NCI-H2196 treated with DMSO at 0.1 percent for 48 hours (cell line): ENCODE data around the gene TGM1.

Source experiments
- DNase-seq: peaks from one replicate; lab custom pipeline; 2025; ENCODE audit not compliant: unreplicated experiment; lab: John Stamatoyannopoulos, UW

Gene TGM1

DNA sequence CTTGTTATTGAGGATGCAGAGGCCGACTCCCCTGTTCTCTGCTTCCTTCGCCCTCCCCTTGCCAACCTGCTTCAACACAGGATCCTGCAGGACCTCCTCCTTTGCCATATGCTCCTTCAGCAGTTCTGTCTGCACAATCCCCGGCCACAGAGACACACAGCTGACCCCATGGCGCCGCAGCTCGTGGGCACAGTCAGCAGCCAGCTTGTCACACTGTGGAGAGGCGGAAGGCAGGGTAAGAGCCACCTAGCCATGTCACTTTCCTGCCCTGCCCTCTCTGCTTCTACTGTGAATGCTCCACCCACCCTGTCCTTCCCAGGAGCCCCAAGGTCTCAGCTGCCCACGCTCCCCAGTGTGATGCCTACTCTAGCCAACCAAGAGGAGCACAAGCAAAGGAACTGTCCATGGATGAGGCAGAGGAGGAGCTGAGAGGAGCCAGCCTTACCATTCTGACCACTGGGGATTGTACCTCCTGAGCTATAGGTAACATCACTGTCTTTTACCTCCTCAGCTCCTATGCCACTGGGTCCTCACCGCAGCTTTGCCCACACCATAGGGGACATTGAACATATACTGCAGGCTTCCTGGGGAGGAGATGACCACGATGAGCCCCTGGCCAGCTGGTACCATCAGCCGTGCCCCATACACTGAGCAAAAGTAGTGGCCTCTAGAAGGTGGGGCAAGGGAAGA lies 29.3 kb upstream of the TGM1 start:
- DNase-seq = no peak

DNA sequence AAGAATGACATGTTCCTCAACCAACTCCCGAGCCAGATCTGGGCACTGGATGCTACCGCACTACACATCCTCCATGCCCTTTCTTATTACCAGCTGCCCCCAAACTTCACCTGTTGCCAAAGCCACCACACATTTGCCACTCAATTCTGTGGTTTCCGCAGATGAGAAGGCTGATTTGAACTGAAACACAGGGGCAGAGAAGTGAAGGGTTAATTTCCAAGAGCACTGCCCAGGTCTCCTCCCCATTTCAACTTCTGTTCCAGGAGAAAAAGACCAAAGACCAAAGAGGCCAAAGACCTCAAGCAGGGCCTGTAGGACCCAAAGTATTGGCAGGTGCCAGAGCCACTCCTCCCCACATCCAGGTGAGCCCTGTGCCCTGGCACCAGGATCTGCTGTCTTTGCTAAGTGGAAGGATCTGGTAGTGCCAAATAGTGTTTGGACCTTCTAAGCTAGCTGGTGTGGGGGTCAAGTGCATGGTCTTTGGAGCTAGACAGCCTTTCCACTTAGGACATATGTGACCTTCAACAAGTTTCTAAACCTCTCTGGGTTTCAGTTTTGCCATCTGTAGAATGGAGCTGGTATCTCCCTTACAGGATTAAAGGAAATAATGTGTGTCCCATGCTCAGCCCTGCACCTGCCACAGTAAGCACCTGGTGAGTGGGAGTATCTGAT lies 28.6 kb upstream of the TGM1 start:
- no peak for DNase-seq

DNA sequence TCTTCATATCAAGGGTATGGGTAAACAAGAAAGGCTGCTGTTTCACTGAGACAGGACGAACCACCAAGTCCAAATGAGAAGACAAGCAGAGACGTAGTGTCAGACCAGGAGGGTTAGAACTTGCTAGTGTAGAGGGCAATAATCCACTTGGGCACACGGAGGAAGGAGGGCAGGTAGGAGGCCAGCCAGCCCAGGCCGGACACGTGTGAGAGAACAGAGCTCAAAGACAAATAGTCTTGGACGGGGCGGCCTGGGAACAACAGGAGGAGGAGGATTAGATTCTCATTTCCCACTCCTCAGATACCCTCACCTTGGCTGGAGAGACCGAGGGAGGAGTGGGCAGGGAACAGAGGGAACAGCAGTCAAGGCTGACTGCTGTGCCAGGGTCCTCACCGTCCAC lies 27.8 kb upstream of the TGM1 start:
- DNase-seq = no peak

DNA sequence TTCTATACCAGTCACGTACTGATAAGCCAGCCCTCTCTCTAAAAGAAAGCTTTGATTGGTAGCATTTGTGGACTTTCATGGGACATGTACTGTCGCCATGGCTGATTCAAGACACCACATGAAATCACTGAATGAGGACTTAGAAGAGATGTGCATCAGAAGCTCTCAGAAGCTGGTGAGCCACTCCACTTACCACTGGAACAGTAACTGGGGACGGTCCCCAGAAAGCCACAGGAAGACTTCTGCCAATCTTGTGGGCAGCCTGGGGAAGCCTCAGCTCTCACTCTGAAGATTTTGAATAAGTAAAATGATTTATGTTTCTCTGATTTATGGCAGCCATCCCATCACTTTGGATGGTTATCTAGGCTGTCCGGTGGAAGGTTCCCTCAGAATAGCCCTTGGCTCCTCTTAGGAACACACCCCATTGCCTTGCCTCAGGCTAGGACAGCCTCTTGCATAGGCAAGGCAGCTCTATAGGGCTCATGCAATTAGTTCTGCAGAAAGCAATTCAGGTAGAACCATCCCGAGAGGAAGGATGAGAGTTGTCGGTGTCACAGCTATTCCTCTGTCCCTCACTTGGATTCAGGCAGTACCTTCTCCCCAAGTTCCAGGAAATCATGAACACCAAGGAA lies 26.8 kb upstream of the TGM1 start:
- DNase-seq = no peak

DNA sequence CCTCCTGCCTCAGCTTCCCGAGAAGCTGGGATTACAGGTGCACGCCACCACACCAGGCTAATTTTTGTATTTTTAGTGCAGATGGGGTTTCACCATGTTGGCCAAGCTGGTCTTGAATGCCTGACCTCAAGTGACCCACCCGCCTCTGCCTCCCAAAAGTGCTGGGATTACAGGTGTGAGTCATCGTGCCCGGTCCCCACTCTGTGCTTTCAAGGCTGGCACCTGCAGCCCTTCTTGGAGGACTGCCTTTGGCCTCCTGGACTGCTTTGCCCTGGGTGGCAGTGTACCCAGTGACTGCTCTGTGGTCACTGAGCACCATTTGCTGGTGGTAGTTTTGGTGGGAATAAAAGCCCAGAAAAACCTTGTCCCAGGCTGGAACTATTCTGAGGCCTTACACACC lies 24.0 kb upstream of the TGM1 start:
- no peak for DNase-seq

DNA sequence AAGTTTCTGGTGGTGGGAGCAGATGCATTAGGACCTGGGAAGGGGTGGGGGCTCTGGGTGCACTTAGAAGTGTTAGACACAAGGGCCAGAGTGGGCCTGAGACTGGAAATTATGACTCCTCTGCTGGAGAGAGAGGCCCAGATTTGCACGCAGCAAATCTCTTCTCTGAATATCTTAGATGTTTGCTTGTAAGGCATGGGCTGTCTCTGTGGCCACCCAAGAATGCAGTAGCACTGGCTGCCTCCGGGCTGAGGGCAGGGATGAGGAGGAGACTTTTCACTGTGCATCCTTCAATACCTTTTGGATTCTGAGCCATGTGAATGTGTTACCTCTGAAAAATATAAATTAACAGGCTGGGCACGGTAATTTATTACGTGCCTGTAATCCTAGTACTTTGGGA lies 22.4 kb upstream of the TGM1 start:
- no peak for DNase-seq

DNA sequence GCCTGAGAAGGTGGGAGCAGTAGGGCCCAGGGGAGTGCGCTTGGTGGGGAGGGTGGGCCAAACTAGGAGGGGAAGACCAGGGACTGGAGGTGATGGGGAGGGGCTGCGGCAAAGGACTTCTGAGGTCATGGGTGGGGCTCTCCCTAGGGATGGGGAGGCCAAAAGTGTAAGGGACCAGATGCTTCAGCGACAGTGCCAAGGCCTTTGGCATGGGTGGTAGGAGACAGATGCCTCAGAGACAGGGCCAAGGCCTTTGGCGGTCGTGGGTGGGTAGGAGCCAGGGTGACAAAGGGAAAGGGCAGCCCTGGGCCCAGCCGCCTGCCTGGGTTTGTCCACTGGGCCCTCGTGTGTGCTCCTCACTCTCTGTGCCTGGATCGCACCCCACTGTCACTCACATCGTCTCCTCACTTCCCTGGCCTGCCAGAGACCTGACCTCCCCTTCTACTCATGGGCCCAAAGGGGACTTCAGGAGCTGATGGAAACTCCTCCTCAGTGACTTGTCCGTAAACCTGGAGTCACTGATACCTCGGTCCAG lies 21.6 kb upstream of the TGM1 start:
- DNase-seq = no peak

DNA sequence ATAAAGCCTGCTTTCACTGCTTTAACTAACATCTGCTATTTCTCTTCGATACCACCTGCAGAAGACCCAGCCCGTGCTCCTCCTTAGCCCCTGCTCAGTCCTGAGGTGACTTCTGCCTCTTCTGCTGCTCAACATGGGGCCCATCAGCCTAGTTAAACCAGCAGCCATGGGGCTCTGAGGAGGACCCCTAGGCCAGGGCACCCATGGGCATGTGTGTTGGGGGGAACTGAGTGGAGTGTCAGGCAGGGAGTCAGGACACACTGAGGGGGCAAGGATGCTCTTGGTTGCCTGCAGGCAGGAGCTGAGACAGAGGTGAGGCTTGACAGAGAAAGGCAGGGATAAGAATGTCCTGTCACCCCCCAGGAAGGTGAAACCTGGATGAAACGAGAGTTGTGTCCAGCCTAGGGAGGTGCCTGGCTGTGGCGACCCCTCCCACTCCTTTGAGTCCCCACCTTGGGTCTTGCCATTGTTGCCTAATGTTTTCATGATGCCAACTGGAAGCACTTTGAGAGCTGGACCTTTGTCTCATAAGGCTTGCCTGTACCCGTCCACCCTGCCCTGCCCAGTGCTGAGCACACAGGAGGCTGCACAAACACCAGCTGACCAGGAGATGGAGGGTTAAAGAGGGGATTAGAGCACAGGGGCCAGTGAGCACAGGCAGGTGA lies 21.0 kb upstream of the TGM1 start:
- no peak for DNase-seq

DNA sequence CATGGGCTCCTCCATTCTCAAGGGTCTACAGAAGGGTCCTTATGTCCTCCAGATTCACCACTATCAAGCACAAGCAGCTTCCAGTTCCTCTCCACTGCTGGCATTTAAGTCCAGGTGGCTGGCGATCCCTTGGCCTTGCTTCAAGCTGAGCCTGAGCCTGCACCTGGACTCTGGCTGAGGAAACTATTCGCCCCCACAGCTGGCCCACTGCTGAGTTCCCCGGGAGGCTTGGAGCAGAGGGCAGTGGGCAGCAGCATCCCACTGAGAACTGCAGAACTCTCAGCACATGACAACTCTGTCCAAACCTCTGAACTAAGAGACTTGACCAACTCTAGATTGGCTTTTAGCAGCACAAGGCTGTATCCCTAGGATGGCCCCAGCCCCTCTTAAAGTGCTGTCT lies 19.8 kb upstream of the TGM1 start:
- DNase-seq = no peak

DNA sequence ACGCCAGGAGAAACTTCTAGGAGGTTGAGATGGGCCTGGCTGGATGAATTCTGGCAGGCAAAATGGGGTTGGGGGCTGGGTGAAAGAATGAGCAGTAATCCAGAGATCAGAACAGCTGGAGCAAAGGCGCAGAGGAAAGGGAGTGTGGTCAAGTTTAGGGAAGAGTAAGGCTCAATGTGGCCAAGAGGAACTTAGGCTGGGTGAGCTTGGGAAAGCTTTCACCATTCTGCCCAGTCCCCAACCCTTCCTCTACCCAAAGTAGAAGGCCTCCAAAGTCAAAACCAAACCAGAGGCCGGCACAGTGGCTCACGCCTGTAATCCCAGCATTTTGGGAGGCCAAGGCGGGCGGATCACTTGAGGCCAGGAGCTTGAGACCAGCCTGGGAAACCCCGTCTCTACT lies 18.7 kb upstream of the TGM1 start:
- no peak for DNase-seq

DNA sequence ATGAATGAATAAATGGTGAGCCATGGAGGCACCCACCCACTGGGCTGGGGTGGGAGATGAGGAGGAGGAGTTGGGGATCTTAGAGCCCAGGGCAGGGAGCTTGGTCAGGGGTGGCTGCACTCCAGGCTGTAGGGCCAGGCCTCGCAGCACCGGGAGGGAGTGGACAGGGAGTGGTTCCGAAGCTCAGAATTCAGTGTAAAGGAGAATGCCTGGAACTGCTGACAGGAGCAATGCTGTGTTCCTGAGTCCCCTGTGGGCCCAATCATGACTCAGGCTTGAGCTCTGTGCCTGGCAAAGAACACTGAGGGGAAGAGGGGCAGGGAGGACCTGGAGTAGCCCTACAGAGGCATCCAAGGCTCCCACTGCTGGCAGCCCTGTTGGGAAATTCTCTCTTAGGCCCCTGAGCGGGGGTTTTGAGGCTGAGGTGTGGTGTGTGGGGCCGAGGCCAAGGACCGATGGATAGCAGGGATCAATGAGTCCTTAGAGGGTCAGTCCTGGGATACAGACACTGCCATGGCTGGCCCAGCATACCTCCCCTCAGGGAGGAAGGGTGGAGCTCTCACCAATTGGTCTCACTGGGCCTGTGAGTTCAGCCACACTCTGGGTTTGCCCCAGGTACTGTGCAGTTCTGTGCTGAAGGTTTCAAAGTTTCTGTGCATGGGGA lies 18.0 kb upstream of the TGM1 start:
- no peak for DNase-seq

DNA sequence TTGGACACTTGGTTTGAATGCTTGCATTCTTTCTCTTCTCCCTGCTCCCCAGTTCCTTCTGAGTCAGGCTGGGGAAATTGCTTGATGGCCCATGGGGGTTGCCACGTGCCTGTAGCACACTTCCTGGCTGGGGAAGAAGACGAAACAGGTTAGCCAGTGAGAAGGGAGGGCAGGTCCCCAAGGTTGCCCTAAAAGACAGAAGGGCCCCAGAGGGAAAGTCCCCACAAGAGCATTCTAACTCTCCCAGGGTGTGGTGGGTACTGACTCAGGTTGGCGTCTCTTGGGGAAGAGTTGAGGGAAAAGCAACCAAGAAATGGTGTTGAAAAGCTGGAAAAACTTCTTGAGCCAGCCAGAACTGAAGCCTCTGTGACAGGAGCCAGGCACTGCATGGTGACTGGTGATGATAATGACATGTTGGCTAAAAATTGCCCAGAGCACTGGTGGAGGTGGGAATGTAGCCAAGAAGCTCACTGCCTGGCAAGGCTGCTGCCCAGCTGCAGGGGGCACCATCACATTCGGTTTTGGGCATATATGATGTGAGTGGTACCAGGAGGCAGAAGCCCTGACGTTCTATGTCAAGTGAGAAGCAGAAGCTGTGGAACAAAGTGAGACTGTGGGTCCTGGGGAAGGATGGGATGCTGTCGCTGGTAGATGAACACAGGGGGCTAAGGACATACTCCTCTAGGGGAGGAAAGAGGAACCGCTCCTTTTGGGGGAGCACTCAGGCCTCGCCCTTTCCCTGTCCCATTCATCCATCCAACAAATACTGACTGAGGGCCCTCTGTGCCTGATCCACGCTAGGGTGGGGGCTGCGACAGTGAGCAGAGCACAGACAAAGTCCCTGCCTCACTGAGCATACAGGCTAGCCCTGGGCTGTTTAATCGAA lies 16.6 kb upstream of the TGM1 start:
- DNase-seq = no peak

DNA sequence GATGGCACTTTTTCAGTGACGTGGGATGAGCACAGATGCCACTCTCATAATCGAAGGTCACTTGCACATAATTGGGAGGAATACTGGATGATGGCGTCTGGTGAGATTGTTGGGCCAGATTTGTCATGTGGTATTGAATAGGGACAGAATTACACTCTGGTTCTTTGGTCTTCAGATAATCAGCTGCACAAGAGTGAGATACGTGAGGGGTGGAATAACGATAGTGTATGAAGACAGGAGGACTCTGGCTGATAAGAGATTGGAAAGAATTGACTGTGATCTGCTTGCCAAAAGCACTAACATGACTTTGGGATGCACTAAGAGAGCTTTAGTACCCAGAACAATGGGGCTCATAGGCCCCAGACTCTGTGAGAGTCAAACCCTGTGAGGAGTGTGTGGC lies 15.4 kb upstream of the TGM1 start:
- DNase-seq = no peak

DNA sequence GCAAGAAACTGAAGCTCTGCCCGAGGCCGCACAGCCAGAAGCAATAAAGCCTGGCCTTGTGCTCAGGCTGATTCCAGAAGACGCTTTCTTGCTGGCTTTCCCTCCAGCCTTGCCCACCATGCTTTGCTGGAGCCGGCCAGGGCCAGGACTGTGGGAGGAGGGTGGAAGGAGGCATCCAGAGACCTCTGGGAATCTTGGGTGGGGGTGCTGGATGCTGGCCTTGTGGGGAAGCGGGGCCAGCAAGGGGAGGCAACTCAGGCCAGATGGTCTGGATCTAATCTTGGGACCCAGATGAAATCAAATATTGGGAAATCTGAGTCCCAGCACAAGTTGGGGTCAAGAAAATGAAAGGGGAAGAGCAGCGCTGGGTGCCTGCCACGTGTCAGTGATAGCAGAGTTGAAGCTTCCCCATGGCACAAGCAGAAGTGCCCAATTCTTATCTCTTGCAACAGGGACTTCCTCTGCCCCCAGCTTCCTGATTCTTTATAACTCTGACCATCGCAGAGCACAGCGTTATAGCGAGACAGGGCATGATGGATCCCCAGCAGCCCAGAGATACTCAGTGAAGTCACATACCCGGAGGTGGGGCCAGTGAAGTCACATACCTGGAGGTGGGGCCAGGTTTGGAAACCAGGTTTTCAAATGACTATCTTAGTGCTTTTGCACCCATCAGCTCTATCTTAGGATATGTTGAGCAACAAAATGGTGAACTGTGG lies 14.8 kb upstream of the TGM1 start:
- no peak for DNase-seq

DNA sequence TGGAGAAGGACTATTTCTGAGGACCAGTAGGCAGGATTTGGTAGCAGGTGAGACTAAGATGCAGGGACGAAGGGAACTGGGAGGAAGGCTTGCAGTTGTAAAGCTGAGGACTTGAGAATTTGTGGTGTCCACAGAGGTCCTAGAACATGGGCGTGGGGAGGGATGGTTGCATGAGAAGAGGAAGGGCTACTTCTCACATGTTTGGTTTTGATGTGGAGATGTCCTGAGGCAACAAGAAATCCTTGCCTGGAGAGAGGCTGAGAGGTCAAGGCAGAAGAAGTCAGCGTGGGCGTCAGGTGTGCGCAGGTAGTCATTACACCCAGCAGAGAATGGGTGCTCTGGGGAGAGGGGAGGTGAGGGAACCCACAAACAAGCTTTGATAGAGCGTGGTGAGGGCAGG lies 14.1 kb upstream of the TGM1 start:
- no peak for DNase-seq

DNA sequence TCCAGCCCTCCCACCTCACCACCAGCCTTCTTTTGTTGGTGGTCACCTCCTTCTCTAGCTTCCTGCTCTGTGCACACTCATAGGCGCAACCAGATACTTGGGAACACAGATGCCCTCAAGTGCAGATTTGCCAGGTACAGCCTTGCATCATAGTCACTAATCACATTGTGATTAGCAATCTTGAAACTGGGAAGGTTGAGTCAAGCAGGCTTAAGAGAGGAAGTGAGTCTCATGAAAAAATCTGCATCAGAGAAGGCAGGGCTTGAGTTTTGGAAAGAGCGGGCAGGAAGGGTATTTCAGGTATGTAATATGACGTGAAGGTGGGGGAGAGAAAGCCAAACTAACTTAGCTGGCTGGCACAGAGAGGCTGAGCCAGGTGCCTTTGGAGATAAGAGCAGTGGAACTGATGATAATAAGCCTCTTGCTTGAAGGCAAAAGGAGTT lies 11.1 kb upstream of the TGM1 start:
- no peak for DNase-seq

DNA sequence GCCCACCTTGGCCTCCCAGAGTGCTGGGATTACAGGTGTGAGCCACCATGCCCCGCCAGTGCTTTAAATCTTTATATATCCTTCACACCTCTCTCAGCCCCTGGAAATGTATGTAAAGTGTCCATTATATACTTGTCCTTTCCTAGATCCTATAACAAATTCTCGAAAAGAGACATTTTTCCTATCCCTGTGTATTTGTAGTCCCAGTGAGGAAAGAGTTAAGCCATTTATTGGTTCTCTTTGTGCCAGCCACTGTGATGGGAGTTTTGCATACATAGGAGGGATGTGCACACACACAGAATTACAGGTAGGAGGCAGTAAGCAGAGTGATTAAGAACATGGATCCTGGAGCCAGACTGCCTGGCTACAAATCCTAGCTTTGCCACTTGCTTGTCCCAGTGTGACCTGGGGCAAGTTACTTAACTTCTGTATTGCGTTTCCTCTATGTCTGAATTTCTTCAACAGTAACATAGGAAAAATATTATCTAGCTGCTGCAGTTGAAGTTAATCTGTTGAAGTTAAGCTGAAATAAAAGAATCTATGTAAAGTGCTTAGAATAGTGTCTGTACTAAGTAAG lies 10.5 kb upstream of the TGM1 start:
- DNase-seq = no peak

DNA sequence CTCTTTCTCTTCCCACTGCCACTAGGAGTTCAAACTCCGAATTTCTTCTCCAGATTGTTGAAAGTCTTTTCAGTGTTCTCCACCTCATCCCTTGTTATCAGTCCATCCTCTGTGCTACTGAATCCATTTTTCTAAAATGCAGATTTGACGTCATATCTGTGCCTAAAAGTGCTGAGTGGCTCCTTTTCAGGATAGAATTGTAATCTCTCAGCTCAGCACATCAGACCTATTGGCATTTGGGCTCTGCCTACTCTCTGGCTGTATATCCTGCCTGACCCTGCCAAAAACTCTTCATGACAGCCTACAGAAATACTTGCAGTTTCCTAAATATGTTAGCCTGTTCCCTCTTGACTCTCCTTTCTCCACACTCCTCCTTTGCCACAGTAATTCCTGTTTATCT lies 9.5 kb upstream of the TGM1 start:
- DNase-seq = no peak

DNA sequence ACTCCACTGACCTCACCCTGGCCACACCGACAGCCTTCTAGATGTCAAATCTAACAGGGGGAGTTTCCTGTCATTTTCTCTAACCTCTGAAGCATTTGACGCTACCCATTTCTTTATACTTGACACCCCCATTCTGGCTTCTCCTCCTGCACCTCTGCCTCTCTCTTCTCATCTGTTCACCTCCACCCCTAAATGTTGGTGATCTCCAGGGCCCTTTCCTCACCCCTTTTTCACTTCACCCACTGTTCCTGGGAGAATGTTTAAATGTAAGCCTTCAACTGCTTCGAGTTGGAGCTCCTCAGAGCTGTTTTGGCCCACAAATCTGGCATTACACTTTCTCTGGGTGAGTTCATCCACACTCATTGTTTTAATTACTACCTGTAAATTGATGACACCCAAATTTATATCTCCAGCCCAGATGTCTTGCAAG lies 8.9 kb upstream of the TGM1 start:
- no peak for DNase-seq
